Measurements from ENCODE around the gene NSD1.

Gene NSD1

DNA sequence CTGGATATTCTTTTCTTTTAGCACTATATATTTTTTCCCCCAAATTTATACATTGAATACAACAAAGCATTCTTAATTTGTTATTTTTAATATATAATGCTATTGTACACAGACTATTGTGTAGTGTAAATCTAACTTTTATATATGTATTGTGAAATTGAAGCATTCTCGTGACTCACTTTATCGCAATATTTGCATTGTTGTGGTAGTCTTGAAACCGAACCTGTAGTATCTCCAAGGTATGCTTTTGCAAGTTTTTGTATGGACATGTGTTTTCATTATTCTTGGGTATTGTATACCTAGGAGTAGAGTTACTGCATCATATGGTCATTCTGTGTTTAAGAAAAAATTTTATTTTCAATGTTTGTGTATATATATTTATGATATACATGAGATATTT lies 49.6 kb downstream of the NSD1 start:
- no peak for DNase-seq

DNA sequence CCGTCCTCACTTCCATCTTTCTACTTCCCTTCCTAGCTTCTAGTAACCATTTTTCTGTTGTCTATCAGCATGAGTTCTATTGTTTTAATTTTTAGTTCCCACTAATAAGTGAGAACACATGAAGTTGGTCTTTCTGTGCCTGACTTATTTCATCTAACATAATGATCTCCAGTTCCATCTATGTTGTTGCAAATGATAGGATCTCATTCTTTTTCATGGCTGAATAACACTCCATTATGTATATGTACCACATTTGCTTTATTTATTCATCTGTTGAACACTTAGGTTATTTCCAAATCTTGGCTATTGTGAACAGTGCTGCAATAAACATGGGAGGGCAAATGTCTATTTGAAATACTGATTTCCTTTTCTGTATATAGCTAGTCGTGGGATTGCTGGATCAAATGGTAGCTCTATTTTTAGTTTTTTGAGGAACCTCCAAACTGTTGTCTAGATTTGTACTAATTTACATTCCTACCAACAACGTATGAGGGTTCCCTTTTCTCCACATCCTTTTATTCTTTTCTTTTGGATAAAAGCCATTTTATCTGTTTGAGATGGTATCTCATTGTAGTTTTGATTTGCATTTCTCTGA lies 50.3 kb downstream of the NSD1 start:
- no peak for DNase-seq

DNA sequence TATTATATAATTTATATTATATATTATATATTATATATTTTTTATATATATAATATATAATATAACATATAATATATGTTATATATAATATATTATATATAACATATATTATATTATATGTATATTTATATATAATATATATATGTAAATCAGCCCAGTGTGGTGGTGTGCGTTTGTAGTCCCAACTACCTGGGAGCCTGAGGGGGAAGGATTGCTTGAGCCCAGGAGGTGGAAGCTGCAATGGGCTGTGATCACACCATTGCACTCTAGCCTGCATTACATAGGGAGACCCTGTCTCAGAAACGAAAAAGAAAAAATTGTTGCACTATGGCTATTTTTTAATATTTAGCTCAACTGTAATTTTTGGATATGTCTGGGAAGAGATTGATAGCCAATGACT lies 52.4 kb downstream of the NSD1 start:
- DNase-seq = no peak

DNA sequence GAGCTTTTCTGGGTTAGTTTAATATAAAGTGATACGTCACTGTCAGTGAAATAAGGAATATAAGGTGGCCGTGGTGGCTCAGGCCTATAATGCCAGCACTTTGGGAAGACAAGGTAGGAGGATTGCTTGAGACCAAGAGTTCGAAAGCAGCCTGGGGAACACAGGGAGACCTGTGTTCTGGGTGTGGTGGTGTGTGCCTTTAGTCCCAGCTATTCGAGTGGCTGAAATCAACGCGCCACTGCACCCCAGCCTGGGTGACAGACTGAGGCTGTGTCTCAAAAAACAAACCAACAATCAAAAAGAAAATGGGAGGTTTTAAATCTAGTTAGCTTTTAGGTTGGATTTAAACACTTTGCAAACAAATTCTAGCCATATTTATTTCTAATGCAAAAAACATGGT lies 53.1 kb downstream of the NSD1 start:
- no peak for DNase-seq

DNA sequence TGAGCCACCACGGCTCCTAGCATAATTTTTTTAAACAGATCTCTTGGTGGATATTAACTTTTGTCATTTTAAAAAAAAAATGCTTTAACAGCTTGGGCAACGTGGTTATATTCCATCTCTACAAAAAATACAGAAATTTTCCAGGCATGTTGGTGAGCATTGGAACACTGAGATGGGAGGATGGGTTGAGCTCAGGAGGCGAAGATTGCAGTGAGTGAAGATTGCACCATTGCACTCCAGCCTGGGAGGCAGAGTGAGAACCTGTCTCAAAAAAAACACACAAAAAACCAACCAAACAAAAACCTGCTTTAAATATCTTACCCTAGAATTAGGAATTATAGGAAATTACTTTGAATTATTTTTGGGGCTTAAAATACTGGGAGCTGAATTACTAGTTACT lies 55.2 kb downstream of the NSD1 start:
- DNase-seq = no peak

DNA sequence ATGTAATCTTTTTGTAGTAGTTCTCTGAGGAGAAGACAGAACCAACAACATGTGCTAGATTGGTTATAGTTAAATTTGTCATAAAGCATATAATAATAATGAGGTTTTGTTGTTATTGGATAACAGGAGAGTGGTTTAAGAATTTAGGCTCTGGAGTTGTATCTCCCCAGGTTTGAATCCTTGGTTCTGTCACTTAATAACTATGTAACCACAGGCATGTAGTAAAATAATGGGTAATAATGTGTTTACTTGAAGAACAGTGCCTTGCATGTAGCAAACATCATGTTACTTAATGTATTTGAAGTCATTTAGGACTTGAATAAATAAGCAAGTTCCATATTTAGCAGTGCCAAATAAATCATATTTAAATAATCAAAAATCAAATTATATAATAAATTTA lies 55.8 kb downstream of the NSD1 start:
- no peak for DNase-seq

DNA sequence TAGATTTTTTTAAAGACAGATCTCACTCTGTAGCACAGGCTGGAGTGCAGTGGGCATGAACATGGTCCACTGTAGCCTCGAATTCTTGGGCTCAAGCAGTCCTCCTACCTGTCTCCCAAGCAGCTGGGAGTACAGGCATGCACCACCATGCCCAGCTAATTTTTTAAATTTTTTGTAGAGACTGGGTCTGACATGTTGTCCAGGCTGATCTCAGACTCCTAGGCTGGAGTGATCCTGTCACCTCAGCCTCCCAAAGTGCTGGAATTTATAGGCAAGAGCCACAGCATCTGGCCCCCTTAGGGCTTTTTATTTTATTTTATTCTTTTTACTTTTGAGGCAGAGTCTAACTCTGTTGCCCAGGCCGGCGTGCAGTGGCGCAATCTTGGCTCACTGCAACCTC lies 56.4 kb downstream of the NSD1 start:
- no peak for DNase-seq

DNA sequence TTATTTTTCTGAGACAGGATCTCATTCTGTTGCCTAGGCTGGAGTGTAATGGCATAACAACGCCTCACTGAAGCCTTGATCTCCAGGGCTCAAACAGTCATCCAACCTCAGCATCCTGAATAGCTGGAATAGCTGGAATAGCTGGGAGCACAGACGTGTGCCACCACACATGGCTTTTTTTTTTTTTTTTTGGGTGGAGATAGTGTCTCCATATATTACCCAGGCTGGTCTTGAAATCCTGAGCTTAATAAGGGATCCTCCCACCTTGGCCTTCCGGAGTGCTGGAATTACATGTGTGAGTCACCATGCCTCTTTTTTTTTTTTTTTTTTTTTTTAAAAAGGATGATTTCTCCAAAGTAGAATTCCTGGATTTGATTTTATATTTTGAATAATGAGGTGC lies 60.7 kb downstream of the NSD1 start:
- DNase-seq = no peak

DNA sequence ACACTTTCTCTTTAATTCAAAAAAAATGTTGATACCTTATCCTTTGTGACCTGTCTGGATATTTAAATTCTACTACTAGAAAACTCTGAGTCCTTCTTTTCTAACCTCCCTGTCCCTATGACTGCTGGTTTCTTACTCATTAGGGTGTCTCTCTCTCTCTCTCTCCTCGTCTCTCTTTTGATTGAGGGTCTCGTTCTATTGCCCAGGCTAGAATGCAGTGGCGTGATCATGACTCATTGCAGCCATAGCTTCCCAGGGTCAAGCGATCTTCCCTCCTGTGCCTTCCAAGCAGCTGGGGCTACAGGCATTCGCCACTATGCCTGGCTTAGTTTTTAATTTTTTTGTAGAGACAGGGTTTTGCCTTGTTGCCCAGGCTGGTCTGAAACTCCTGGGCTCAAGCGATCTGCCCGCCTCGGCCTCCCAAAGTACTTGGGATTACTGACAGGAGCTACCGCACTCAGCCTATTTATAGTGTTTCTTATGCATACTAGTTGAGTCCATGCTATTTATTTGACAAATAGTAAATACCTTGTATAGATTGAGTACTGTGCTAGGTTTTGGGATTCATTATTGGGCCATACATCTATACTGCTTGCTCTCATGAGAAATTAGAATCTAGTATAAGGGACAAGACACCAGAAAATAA lies 61.9 kb downstream of the NSD1 start:
- DNase-seq = no peak

DNA sequence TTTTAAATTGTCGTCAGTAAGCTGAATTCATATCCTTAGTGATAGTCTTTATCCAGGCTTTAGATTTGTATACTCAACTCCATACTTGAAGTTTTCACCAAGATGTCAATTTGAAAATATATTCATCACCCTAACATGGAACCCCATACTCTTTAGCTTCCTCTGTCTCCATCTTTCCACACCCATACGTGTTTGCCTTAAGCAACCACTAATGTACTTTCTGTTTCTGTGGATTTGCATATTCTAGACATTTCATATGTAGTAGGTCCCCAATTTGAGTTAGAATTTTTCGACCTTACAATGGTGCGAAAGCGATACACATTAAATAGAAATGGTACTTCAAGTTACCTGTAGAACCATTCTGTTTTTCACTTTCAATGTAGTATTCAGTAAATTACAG lies 65.2 kb downstream of the NSD1 start:
- DNase-seq = no peak

DNA sequence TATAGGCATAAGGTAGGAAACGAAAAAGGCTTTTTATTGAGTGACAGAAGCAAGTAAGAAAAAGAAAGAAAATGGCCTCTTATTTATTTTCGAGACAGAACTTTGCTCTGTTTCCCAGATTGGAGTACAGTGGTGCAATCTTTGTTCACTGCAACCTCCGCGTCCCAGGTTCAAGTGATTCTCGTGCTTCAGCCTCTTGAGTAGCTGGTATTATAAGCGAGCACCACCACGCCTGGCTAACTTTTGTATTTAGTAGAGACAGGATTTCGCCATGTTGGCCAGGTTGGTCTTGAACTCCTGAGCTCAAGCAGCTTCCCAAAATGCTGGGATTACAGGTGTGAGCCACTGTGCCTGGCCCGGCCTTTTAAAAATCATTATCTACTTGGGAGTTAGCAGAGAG lies 70.7 kb downstream of the NSD1 start:
- no peak for DNase-seq

DNA sequence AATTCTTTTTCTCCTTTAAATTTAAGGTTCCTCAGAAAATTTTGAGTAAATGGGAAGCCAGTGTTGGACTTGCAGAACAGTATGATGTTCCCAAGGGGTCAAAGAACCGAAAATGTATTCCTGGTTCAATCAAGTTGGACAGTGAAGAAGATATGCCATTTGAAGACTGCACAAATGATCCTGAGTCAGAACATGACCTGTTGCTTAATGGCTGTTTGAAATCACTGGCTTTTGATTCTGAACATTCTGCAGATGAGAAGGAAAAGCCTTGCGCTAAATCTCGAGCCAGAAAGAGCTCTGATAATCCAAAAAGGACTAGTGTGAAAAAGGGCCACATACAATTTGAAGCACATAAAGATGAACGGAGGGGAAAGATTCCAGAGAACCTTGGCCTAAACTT lies 76.0 kb downstream of the NSD1 start:
- DNase-seq = no peak

DNA sequence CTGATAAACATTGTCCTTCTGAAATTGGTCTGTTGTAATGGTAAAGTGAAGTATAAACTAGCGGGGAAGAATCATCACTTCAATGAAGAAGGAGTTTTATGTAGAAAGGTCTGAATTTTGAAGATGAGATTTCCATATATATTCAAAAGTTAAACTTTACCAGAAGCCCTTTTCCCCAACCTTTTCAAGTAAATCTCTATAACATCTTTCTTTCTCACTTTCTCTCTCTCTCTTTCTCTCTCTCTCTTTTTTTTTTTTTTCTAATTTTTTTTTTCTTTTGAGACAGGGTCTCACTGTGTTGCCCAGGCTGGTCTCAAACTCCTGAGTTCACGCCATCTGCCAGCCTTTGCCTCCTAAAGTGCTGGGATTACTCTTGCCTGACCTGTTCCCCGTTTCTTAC lies 78.7 kb downstream of the NSD1 start:
- DNase-seq = no peak

DNA sequence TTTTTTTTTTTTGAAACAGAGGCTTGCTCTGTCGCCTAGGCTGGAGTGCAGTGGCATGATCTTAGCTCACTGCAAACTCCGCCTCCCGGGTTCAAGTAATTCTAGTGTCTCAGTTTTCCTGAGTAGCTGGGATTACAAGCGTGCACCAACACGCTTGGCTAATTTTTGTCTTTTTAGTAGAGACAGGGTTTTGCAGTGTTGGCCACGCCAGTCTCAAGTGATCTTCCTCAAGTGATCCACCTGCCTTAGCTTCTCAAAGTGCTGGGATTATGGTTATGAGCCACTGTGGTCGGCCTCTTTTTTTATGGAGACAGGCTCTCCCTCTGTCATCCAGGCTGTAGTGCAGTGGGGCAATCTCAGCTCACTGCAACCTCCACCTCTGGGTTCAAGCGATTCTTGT lies 87.0 kb downstream of the NSD1 start:
- no peak for DNase-seq

DNA sequence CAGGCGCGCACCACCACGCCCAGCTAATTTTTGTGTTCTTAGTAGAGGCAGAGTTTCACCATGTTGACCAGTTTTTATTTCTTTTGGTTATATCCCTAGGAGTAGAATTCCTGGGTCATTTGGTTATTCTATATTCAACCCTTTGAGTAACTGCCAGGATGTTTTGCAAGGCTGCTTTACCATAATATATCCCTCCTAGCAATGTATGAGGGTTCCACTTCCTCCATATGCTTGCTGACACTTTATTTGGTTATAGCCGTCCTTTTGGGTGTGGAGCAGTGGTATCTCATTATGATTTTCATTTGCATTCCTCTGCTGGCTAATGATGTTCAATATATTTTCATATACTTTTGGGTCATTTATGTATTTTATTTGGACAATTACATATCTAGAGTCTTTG lies 88.7 kb downstream of the NSD1 start:
- DNase-seq = no peak

DNA sequence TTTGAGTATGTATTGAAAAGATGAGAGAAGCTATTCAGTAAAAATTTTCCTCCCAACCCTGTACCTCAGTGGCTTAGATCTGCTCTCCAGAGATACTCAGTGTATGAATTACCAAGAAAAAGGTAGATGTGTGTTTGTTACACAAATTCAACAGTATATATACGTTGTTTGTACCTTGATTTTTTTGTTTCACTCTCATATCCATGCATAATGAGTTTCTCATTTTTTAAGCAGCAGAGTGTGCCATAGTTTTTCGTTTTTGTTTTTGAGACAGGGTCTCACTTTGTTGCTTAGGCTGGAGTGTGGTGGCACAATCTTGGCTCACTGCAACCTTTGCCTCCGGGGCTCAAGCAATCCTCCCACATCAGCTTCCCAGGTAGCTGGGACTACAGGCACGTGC lies 92.2 kb downstream of the NSD1 start:
- DNase-seq = no peak

DNA sequence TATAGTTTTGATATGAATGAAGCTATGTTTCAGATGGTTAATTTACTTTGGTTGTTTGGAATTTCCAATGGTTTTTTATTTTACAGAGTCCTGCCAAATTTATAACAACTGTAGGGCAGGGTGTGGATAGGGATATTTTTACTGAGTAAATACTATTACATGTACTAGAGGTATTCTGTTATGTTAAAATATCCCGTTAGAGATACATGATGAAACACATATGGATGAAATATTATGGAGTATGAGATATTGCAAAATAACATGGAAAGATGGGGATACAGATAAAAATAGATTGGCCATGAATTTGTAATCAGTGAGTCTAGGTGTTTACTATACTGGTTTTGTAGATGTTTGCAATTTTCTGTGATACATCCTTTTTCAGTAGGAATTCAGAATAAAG lies 93.3 kb downstream of the NSD1 start:
- DNase-seq = no peak

DNA sequence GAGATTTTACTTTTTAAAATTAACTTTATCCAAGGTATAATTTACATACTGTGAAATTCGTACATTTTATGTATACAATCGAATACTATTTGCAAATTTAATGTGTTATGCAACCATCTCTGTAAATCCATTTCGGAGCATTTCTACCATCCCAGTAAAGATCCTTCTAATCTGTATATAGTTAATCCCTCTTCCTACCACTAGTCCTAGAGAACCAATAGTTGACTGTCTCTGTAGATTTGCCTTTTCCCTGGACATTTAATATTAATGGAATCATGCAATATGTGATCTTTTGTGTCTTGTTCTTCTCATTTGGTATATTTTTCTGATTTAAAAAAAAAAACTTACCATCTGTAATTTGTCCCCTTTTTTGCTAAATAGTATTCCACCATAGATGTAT lies 95.2 kb downstream of the NSD1 start:
- DNase-seq = no peak

DNA sequence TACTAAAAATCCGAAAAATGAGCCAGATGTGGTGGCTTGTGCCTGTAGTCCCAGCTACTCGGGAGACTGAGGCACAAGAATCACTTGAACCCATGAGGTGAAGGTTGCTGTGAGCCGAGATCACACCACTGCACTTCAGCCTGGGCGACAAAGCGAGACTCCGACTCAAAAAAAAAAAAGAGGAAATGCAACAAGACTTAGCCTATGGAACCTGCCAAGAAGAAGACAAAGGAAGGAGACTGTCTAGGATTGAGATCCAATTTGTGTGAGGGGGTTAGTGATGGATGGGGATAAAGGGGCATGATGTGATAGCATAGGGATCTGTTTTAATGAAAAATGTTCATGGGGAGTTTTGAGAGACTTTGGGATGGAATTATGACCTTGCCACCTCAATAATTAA lies 97.1 kb downstream of the NSD1 start:
- DNase-seq = no peak

DNA sequence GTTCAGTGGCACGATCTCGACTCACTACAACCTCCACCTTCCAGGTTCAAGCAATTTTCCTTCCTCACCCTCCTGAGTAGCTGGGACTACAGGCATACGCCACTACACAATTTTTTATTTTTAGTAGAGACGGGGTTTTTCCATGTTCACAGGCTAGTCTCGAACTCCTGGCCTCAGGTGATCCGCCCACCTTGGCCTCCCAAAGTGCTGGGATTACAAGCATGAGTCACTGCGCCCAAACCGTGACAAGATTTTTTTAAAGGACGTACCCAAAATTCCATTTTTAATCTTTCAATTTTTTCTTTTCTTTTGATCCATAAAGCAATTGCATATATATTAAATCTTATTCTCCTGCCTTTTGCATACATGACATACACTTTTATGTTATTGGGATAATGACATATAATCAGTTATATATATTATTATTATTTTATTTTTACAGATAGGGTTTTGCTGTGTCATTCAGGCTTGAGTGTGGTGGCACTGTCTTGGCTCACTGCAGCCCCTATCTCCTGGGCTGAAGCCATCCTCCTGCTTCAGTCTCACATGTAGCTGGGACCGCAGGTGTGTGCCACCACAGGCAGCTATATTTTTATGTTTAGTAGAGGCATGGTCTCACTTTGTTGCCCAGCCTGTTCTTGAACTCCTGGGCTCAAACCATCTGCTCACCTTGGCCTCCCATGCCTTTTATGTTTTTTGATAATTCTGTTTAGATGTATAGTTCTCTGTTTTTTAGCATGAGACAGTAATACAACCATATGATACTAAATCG lies 98.1 kb downstream of the NSD1 start:
- DNase-seq = no peak

DNA sequence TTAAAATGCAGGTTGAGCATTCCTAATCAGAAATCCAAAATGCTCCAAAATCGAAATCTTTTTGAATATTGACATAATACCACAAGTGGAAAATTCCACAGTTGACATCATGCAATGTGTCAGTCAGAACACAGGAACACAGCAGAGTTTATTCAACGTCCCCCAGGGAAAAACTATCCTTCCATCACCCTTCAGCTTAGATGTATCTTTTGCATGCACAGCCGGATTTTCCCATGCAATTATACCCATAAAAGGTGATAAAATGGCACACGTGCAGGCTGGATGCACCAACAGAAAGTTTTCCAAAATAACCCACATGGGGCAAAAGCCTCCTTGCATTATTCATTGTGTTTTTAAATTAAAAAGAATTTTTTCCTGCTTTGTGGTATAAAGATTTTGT lies 98.8 kb downstream of the NSD1 start:
- DNase-seq = no peak

DNA sequence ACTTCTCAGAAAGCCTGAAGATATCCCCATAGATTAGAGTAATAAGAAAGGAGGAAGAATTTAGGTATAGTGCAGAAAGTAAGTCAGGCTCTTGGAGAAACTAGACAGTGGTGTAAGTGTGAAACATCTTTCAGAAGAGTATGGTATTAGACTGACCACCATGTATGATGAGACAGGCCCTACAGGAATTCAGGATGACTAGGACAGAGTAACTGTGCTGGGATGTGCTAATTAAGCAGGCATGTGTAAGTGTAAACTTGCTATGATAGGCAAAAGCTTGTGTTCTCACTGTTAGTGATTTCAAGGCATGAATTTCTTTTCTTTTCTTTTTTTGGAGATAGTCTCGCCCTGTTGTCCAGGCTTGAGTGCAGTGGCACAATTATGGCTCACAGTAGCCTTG lies 99.2 kb downstream of the NSD1 start:
- DNase-seq = no peak

DNA sequence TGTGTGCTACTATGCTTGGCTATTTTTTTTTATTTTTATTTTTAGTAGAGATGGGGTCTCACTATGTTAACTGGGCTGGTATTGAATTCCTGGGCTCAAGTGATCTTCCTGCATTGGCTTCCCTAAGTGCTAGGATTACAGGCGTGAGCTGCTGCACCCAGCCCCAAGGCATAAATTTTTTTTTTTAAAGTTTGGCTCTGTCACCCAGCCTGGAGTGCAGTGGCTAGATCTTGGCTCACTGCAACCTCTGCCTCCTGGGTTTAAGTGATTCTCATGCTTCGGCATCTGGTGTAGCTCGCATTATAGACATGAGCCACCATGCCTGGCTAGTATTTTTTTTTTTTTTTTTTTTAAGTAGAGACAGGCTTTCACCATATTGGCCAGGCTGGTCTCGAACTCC lies 99.6 kb downstream of the NSD1 start:
- DNase-seq = no peak

DNA sequence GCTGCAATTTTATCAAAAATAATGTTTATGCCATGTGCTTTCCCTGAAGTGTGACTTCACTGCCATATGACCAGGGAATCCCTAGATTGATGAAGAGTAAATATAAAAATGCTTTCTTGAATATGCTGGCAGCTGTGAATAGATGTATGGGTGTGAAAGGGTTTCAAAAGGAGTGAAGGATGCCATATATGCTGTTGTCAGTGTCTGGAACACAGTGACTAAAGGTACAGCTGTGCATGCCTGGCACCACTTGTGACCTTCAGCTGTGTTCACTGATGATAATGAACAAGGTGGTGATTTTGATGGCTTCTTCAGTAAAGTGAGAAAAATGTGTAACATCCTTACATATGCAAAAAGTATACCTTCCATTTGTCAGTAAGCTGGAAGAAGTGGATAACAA lies 100.2 kb downstream of the NSD1 start:
- DNase-seq = no peak

DNA sequence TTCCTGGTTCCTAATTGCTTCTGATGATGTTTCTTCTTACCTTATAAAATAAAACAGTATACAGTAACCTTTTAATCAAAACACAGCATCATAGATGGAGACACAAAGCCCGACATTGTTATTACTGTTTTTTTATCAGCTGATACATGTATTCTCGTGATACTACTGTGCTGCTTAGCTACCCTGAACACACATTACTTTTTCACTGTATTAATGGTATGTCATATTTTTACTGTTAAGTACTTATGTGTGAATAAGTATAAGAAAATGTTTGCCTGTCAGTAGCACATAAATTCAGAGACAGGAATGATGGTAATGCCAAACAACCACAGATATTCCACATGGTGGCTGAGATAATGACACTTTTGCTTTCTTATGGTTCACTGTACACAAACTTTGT lies 101.3 kb downstream of the NSD1 start:
- DNase-seq = no peak
